ENCODE measurements around the gene DDX6.

The DDX6 gene

DNA sequence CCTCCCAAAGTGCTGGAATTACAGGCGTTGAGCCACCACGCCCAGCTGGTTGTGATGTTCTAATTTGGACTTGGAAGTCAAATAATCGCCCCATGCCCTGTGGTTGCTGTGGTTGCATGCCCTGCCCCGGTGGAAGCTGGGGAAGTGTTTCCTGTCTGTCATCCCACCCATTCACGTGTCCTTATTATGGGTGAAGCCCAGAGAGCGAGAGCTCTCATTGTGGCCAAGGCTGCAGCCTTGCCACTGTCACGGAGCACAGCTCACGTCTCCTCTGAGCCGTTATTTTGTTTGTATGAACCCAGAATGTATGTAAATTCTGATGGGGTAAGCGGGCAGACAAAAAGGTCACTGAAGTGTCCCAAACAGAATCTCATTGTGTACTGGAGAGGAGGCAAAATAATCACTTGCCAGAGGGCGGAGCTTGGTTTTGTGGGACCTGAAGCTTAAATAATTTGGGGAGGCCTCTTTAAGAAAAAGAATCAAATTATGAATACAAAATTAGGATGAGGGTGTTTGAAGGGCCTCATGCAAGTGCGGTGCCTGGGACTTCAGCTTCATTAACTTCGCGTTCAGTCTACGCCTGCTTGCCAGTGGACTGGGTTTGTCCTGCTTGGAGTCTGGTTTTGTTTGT lies 85.7 kb downstream of the DDX6 start:
- Histone ChIP-seq H3K4me1 (ENCODE audit: control insufficient read depth in 1 of 2, insufficient read depth in 2 of 2, low read length in 2 of 2) (peaks cover 0 to 6% of the 10 kb centered on the region in 2 donors), H3K27me3 (ENCODE audit: control insufficient read depth in 1 of 2, insufficient read depth in 2 of 2, low read length in 2 of 2) (no peaks in the 10 kb centered on the region), H3K27ac (ENCODE audit: low read depth, low read length) (no peak overlapping the region), H3K9me3 (ENCODE audit: control insufficient read depth in 1 of 2, low read length in 2 of 2) (peaks cover 0 to 3% of the 10 kb centered on the region in 2 donors), H3K9ac (ENCODE audit: low read depth in 1 of 2, low read length in 2 of 2) (no peak overlapping the region), H3K36me3 (ENCODE audit: control insufficient read depth in 1 of 2, insufficient read depth in 2 of 2, low read length in 2 of 2) (no peaks in the 10 kb centered on the region), H3K4me3 (ENCODE audit: low read depth in 1 of 2, low read length in 2 of 2) (no peak overlapping the region)

DNA sequence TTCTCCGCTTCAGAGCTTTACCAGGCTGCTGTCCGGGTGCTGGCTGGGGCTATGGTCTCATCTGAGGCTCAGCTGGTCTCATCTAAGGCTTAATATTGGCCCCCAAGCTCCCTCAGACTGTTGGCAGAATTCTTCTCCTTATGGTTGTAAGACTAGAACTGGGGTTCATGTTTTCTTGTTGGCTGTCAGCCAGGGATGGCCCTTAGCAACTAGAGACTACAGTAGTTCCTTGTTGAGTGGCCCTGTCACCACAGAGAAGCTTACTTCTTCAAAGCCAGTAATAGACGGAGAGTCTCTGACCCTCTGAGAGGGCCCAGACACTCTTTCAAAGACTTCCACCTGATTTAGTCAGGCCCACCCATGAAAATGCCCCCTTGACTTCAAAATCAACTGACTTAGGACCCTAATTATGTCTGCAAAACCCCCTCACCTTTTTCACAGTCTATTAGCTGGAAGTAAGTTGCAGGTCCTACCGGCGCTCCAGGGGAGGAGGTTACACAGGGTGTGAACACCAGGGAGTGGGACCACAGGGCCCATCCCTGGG lies 87.3 kb downstream of the DDX6 start:
- Histone ChIP-seq H3K27me3 (ENCODE audit: control insufficient read depth in 1 of 2, insufficient read depth in 2 of 2, low read length in 2 of 2) (no peaks in the 10 kb centered on the region), H3K36me3 (ENCODE audit: control insufficient read depth in 1 of 2, insufficient read depth in 2 of 2, low read length in 2 of 2) (no peaks in the 10 kb centered on the region), H3K27ac (ENCODE audit: low read depth, low read length) (no peak overlapping the region), H3K9me3 (ENCODE audit: control insufficient read depth in 1 of 2, low read length in 2 of 2) (peaks cover 0 to 3% of the 10 kb centered on the region in 2 donors), H3K4me3 (ENCODE audit: low read depth in 1 of 2, low read length in 2 of 2) (no peak overlapping the region), H3K9ac (ENCODE audit: low read depth in 1 of 2, low read length in 2 of 2) (no peak overlapping the region), H3K4me1 (ENCODE audit: control insufficient read depth in 1 of 2, insufficient read depth in 2 of 2, low read length in 2 of 2) (peaks cover 0 to 6% of the 10 kb centered on the region in 2 donors)

DNA sequence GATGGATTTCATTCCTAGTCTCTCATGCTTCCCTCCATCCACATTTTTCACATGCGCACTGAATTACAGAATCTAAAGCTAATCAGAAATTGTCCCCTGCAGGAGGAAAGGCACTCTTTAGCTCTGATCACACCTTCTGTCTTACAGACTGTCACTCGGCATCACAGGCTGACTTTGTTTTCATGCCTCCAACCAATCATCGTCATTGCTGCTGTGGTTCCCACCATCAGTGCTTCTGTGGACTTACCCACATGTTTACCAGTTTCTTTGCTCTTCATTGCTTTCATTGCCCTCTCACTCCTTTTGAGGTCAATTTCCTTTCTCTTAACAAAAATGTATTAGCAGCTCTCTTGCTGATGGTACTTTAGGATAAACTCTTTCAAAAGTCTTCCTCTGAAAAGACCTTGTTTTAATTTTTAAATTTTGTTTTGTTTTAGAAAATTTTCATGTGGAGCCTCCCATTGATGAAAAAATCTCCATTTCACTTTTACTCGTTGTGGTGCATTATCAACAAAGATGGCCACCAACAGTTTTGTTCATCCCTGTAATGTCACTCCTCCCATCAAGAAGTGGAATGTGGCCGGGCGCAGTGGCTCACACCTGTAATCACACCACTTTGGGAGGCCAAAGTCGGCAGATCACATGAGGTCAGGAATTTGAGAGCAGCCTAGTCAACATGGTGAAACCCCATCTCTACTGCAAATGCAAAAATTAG lies 91.3 kb downstream of the DDX6 start:
- no peaks in the 10 kb centered on the region for H3K4me1 ChIP-seq (ENCODE audit: control insufficient read depth in 1 of 2, insufficient read depth in 2 of 2, low read length in 2 of 2)
- H3K36me3 ChIP-seq (ENCODE audit: control insufficient read depth in 1 of 2, insufficient read depth in 2 of 2, low read length in 2 of 2) = no peaks in the 10 kb centered on the region
- H3K9ac ChIP-seq (ENCODE audit: low read depth in 1 of 2, low read length in 2 of 2) = no peak overlapping the region
- no peak overlapping the region for H3K27ac ChIP-seq (ENCODE audit: low read depth, low read length)
- no peaks in the 10 kb centered on the region for H3K27me3 ChIP-seq (ENCODE audit: control insufficient read depth in 1 of 2, insufficient read depth in 2 of 2, low read length in 2 of 2)
- no peak overlapping the region for H3K4me3 ChIP-seq (ENCODE audit: low read depth in 1 of 2, low read length in 2 of 2)
- H3K9me3 ChIP-seq (ENCODE audit: control insufficient read depth in 1 of 2, low read length in 2 of 2) = peaks cover 0 to 3% of the 10 kb centered on the region in 2 donors

Measured in duodenal mucosa (tissue), 2 donors.